ENCODE measurements around the gene ENOX1.

DNA sequence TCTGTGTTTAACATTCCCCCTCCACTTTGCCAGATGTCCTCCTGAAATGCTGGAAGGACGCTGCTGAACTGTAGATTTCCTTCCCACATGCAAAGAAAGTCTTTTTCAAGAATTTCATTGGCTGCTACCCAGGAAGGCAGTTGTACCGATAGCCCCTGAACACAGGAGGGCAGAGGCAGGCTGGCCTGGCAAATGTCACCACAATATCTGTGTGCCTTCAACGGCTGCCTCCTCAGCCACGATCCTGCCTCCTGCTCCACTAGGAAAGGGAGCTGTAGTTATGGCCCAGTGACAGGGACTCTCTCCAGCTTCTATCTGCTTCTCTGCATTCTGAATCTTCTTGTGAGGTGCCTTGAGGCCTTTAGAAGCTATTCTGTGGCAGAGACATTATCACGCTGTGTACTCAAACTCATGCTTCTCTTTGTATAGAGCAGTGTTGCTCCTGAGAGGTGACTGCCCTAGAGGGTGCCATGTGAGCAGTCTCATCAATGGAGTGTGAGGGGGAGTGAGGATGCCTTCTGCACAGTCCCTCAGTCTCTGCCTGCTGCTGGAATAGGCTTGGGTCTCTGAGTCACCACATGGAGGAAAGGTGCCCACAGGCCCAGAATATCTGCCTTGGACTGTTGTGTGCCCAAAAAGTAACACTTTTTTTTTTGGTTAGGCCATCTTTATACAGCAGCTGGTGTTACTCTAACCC is 483.6 kb downstream of the ENOX1 start:
- TF ChIP-seq, protein P1, sequence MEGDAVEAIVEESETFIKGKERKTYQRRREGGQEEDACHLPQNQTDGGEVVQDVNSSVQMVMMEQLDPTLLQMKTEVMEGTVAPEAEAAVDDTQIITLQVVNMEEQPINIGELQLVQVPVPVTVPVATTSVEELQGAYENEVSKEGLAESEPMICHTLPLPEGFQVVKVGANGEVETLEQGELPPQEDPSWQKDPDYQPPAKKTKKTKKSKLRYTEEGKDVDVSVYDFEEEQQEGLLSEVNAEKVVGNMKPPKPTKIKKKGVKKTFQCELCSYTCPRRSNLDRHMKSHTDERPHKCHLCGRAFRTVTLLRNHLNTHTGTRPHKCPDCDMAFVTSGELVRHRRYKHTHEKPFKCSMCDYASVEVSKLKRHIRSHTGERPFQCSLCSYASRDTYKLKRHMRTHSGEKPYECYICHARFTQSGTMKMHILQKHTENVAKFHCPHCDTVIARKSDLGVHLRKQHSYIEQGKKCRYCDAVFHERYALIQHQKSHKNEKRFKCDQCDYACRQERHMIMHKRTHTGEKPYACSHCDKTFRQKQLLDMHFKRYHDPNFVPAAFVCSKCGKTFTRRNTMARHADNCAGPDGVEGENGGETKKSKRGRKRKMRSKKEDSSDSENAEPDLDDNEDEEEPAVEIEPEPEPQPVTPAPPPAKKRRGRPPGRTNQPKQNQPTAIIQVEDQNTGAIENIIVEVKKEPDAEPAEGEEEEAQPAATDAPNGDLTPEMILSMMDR (IDR thresholded peaks at IDR 0.05), result no peak
- TF ChIP-seq, protein P2, sequence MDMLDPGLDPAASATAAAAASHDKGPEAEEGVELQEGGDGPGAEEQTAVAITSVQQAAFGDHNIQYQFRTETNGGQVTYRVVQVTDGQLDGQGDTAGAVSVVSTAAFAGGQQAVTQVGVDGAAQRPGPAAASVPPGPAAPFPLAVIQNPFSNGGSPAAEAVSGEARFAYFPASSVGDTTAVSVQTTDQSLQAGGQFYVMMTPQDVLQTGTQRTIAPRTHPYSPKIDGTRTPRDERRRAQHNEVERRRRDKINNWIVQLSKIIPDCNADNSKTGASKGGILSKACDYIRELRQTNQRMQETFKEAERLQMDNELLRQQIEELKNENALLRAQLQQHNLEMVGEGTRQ (IDR thresholded peaks at IDR 0.05), result no peak
- TF ChIP-seq RAD21 (conservative IDR thresholded peaks at IDR 0.05 in 1 of 2, IDR thresholded peaks at IDR 0.05 in 1 of 2), result peak; percentile 43 to 45; a peak in 4 of 5 replicates
